HL-60 (cell line): ENCODE results near the gene EFCAB8.

Source experiments
- DNase-seq, 2 experiments: peaks; one replicate each; pipeline ENCODE4 v3.0.0-alpha.2; 2010 to 2020; ENCODE audit warnings: low read depth in 1 of 2, low spot score in 1 of 2
- H3K27ac ChIP-seq: fragments of 250-450 bp; sonication (Bioruptor Pico); replicated peaks from 2 replicates; pipeline ENCODE4 v1.5.1; 2020; ENCODE audit warnings: mild to moderate bottlenecking, moderate library complexity
- H3K27me3 ChIP-seq: fragments of 250-450 bp; sonication (Bioruptor Pico); 2 replicates; pipeline ENCODE4 v1.5.1; 2021; ENCODE audit warnings: mild to moderate bottlenecking, moderate library complexity; ENCODE audit not compliant: insufficient read depth, poor library complexity, severe bottlenecking
- H3K4me3 ChIP-seq: replicated peaks from 2 replicates; pipeline ENCODE4 v1.5.1; 2011; ENCODE audit warnings: mild to moderate bottlenecking, control low read depth, low read length; ENCODE audit not compliant: insufficient read depth
- CTCF ChIP-seq: IDR thresholded peaks from one replicate; pipeline ENCODE4 v1.5.1; 2011; ENCODE audit warnings: low read length, control low read depth, inconsistent platforms; ENCODE audit not compliant: insufficient read depth
- GABPA ChIP-seq: IDR thresholded peaks from 2 replicates; pipeline ENCODE4 v1.6.1; 2012; ENCODE audit warnings: low read depth
- POLR2AphosphoS5 ChIP-seq: IDR thresholded peaks from 2 replicates; pipeline ENCODE4 v1.6.1; 2012; ENCODE audit warnings: low read depth
- REST ChIP-seq: IDR thresholded peaks from 2 replicates; pipeline ENCODE4 v1.6.1; 2012; ENCODE audit warnings: low read depth; ENCODE audit not compliant: insufficient replicate concordance
- SPI1 ChIP-seq: IDR thresholded peaks from 2 replicates; pipeline ENCODE4 v1.6.1; 2012; ENCODE audit warnings: low read depth, mild to moderate bottlenecking, borderline replicate concordance

The EFCAB8 gene

GRCh38 chr20:32929162-32929561 is 70.4 kb downstream of the EFCAB8 start:
- Histone ChIP-seq H3K27me3 (no peaks in the 10 kb centered on the region), H3K4me3 (no peak overlapping the region), H3K27ac (no peak overlapping the region)
- TF ChIP-seq POLR2AphosphoS5 = no peak
- no peak for TF ChIP-seq CTCF
- no peak for TF ChIP-seq SPI1
- no peak for TF ChIP-seq REST
- no peak for TF ChIP-seq GABPA
- no peak for DNase-seq

GRCh38 chr20:32930181-32930580 is 71.5 kb downstream of the EFCAB8 start:
- H3K4me3 ChIP-seq = no peak overlapping the region
- H3K27ac ChIP-seq = no peak overlapping the region
- DNase-seq = no peak
- TF ChIP-seq POLR2AphosphoS5 = no peak
- no peaks in the 10 kb centered on the region for H3K27me3 ChIP-seq

- Histone ChIP-seq H3K4me3 (no peak overlapping the region), H3K27ac (no peak overlapping the region), H3K27me3 (no peaks in the 10 kb centered on the region)
- DNase-seq = no peak
- TF ChIP-seq POLR2AphosphoS5 = no peak
- no peak for TF ChIP-seq GABPA
- TF ChIP-seq CTCF = no peak
Measured at GRCh38 chr20:32930701-32931100, 72.0 kb downstream of the EFCAB8 start.

GRCh38 chr20:32934580-32934979 is 75.9 kb downstream of the EFCAB8 start:
- no peak for DNase-seq
- Histone ChIP-seq H3K4me3 (no peak overlapping the region), H3K27ac (no peak overlapping the region), H3K27me3 (no peaks in the 10 kb centered on the region)
- TF ChIP-seq REST = no peak
- no peak for TF ChIP-seq SPI1
- TF ChIP-seq GABPA = no peak

GRCh38 chr20:32941155-32941885 is 82.6 kb downstream of the EFCAB8 start:
- H3K27me3 ChIP-seq = no peaks in the 10 kb centered on the region
- peak; percentile 14 to 31 for DNase-seq
- TF ChIP-seq POLR2AphosphoS5 (no peak), REST (no peak), GABPA (no peak), CTCF (no peak), SPI1 (peak; percentile 69)
- peak overlapping the region; percentile 40 for H3K27ac ChIP-seq
- H3K4me3 ChIP-seq = no peak overlapping the region
